ENCODE measurements around the gene CEBPZ. TPM values are rescaled to one million over a fixed set of nuclear protein-coding genes. Genes with fewer than 3 reads are reported as not detected.

The CEBPZ gene
- total and polyA plus RNA-seq, 2 of the 13 experiments (the other 11 are each of a cell fraction or from before 2014, with no cell fraction given): 14.4 to 117 TPM

- TF ChIP-seq SRF (IDR thresholded peaks at IDR 0.05; ENCODE audit: low read depth, low read length) (0 out of 2 replicates have a peak, but pooled peaks have one; percentile 1), KAT8 (CRISPR knock-in tag; IDR thresholded peaks at IDR 0.05) (peak; percentile 1; the same call in 1 of the 2 replicates), RARA (CRISPR knock-in tag; IDR thresholded peaks at IDR 0.05) (no peak), MEIS2 (CRISPR knock-in tag; IDR thresholded peaks at IDR 0.05) (peak; percentile 1; the same call in 1 of the 2 replicates), ELF3 (CRISPR knock-in tag; IDR thresholded peaks at IDR 0.05) (no peak), KDM3A (CRISPR knock-in tag; IDR thresholded peaks at IDR 0.05; ENCODE audit: low read depth) (0 out of 2 replicates have a peak, but pooled peaks have one; percentile 15), CHD4 (IDR thresholded peaks at IDR 0.05; ENCODE audit: borderline replicate concordance, low read length) (no peak), FOXO4 (CRISPR knock-in tag; conservative IDR thresholded peaks at IDR 0.05) (0 out of 2 replicates have a peak, but pooled peaks have one; percentile 85), KDM5B (CRISPR knock-in tag; IDR thresholded peaks at IDR 0.05; ENCODE audit: borderline replicate concordance) (0 out of 2 replicates have a peak, but pooled peaks have one; percentile 26), FLYWCH1 (CRISPR knock-in tag; IDR thresholded peaks at IDR 0.05) (peak; percentile 69; the same call in 1 of the 2 replicates), ZNF292 (CRISPR knock-in tag; IDR thresholded peaks at IDR 0.05; ENCODE audit: borderline replicate concordance, low read depth) (peak; percentile 32; the same call in 1 of the 2 replicates), EP300 (IDR thresholded peaks at IDR 0.05; ENCODE audit: low read depth in 2 of 2, low read length in 2 of 2) (no peak), EP300 (CRISPR knock-in tag; IDR thresholded peaks at IDR 0.05; ENCODE audit: borderline replicate concordance) (no peak), PHF8 (CRISPR knock-in tag; IDR thresholded peaks at IDR 0.05) (peak; percentile 87; the same call in 1 of the 2 replicates), ZNF605 (CRISPR knock-in tag; IDR thresholded peaks at IDR 0.05) (peak; percentile 47), NAIF1 (CRISPR knock-in tag; IDR thresholded peaks at IDR 0.05; ENCODE audit: borderline replicate concordance) (0 out of 2 replicates have a peak, but pooled peaks have one; percentile 8), ISL2 (CRISPR knock-in tag; IDR thresholded peaks at IDR 0.05) (no peak), ZMAT3 (CRISPR knock-in tag; conservative IDR thresholded peaks at IDR 0.05) (no peak; the same call in 1 of the 2 replicates), CSRNP1 (CRISPR knock-in tag; IDR thresholded peaks at IDR 0.05) (0 out of 2 replicates have a peak, but pooled peaks have one; percentile 74), ZNF101 (CRISPR knock-in tag; IDR thresholded peaks at IDR 0.05; ENCODE audit: borderline replicate concordance, low read depth) (no peak), MED13 (CRISPR knock-in tag; IDR thresholded peaks at IDR 0.05) (peak; percentile 15; the same call in 1 of the 2 replicates), ZNF274 (CRISPR knock-in tag; IDR thresholded peaks at IDR 0.05) (no peak), FOXC1 (CRISPR knock-in tag; IDR thresholded peaks at IDR 0.05; ENCODE audit: borderline replicate concordance) (0 out of 2 replicates have a peak, but pooled peaks have one; percentile 25), ZMYM4 (CRISPR knock-in tag; IDR thresholded peaks at IDR 0.05) (0 out of 2 replicates have a peak, but pooled peaks have one; percentile 48), ZFY (CRISPR knock-in tag; IDR thresholded peaks at IDR 0.05) (peak; percentile 86)
Measured at GRCh38 chr2:37156071-37156856, 75.1 kb downstream of the CEBPZ start (continued).
